GM20000 (cell line): ENCODE data around the gene NTHL1.

Source experiments
- DNase-seq: peaks from one replicate; pipeline ENCODE4 v3.0.0; 2012; ENCODE audit warnings: low spot score
- CTCF ChIP-seq: IDR thresholded peaks from 2 replicates; pipeline ENCODE4 v1.5.1; 2012; ENCODE audit warnings: mild to moderate bottlenecking, control low read depth; ENCODE audit errors: extremely low read depth, missing control alignments

Gene NTHL1

GRCh38 chr16:2045965-2046892, 1.4 kb downstream of the NTHL1 start:
- TF ChIP-seq CTCF = no peak
- DNase-seq = no peak

GRCh38 chr16:2044541-2044940, 3.1 kb downstream of the NTHL1 start:
- no peak for DNase-seq
- no peak for TF ChIP-seq CTCF

- no peak for TF ChIP-seq CTCF
- no peak for DNase-seq
Measured at GRCh38 chr16:2043667-2044451, 3.8 kb downstream of the NTHL1 start.

GRCh38 chr16:2042986-2043666, 4.5 kb downstream of the NTHL1 start:
- no peak for DNase-seq
- no peak for TF ChIP-seq CTCF

GRCh38 chr16:2042171-2042985, 5.3 kb downstream of the NTHL1 start:
- no peak for TF ChIP-seq CTCF
- no peak for DNase-seq

- no peak for TF ChIP-seq CTCF
- DNase-seq = no peak
Measured at GRCh38 chr16:2040787-2041522, 6.7 kb downstream of the NTHL1 start.
